Calu3 (cell line): ENCODE data around the gene TGFBI. TPM values are rescaled to one million over a fixed set of nuclear protein-coding genes. Genes with fewer than 3 reads are reported as not detected.

ENCODE experiments used
- BruUV-seq: library from RNA; stranded (reverse); fragments of 400-500 nt; replicated peaks from 2 replicates; lab custom pipeline; 2021; lab: Mats Ljungman, UMichigan
- CTCF ChIA-PET: fragments of 300-600 bp; sonication (Branson Sonifier 250); formaldehyde crosslinking; loops from one replicate; lab custom pipeline; 2022; ENCODE audit warnings: antibody characterized with exemption; lab: Charles Lee
- DNase-seq: peaks from one replicate; pipeline ENCODE4 v3.0.0; 2022
- H3K27ac Mint-ChIP-seq: one replicate; pipeline ENCODE4 v1.8.0; 2022; ENCODE audit warnings: mixed read lengths; ENCODE audit not compliant: unreplicated experiment
- H3K27me3 Mint-ChIP-seq: one replicate; pipeline ENCODE4 v1.8.0; 2022; ENCODE audit warnings: mixed read lengths; ENCODE audit not compliant: unreplicated experiment
- H3K36me3 Mint-ChIP-seq: one replicate; pipeline ENCODE4 v1.8.0; 2022; ENCODE audit warnings: mild to moderate bottlenecking, moderate library complexity, mixed read lengths; ENCODE audit not compliant: insufficient read depth, unreplicated experiment
- H3K4me1 Mint-ChIP-seq: one replicate; pipeline ENCODE4 v1.8.0; 2022; ENCODE audit warnings: mild to moderate bottlenecking, low read depth, mixed read lengths; ENCODE audit not compliant: unreplicated experiment
- H3K4me3 Mint-ChIP-seq: one replicate; pipeline ENCODE4 v1.8.0; 2022; ENCODE audit warnings: mild to moderate bottlenecking, low read depth, moderate library complexity, mixed read lengths; ENCODE audit not compliant: unreplicated experiment
- H3K9me3 Mint-ChIP-seq: one replicate; pipeline ENCODE4 v1.8.0; 2022; ENCODE audit warnings: low read depth, mixed read lengths; ENCODE audit not compliant: unreplicated experiment
- intact Hi-C: fragments of 100-400 bp; cut with micrococcal nuclease; formaldehyde crosslinking; loops from one replicate; pipeline ENCODE4 v1.10.0; 2022; ENCODE audit not compliant: unreplicated experiment
- total RNA-seq: library from RNA; stranded (reverse); gene quantifications from 2 replicates; pipeline ENCODE4 v1.2.3, GENCODE V29; 2022
- TF ChIP-seq, protein P1 (sequence below): fragments of 200-600 bp; IDR thresholded peaks from one replicate; pipeline ENCODE4 v1.8.0; 2022; ENCODE audit warnings: antibody characterized with exemption; ENCODE audit not compliant: unreplicated experiment

The TGFBI gene
- total RNA-seq, 1 experiment from 2014 or later, result 95.2 TPM

DNA sequence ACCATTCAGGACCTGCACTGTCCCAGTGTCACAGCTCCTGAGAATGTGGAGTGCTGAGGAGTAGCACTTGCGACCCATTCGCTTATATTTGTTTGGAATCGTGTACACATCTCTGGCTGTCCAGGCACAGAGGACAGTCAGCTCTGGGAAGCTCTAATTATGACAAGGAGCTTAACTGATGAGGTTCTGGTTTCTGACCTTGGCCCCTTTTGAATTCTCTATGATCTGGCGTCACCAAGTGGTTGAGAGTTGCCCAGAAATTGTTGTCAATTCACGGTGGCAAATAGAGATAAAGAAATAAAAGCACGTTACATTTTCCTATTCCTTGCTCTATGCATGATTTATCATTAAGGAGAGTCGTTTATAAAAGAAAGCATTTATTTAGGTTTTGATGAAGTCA is 39.1 kb upstream of the TGFBI start:
- CTCF ChIA-PET, result interaction anchor here (1.0 kb wide), 1 partner anchor 10 kb away, joined by 3 read pairs; no protein-coding TSS in a partner anchor
- no peak for DNase-seq
- Mint-ChIP-seq H3K4me1 (peaks cover 14% of the 10 kb centered on the region), H3K27ac (no peak overlapping the region), H3K36me3 (no peaks in the 10 kb centered on the region), H3K27me3 (no peaks in the 10 kb centered on the region), H3K4me3 (no peak overlapping the region), H3K9me3 (no peaks in the 10 kb centered on the region)
- intact Hi-C loops, result no loop called here
- TF ChIP-seq, protein P1, sequence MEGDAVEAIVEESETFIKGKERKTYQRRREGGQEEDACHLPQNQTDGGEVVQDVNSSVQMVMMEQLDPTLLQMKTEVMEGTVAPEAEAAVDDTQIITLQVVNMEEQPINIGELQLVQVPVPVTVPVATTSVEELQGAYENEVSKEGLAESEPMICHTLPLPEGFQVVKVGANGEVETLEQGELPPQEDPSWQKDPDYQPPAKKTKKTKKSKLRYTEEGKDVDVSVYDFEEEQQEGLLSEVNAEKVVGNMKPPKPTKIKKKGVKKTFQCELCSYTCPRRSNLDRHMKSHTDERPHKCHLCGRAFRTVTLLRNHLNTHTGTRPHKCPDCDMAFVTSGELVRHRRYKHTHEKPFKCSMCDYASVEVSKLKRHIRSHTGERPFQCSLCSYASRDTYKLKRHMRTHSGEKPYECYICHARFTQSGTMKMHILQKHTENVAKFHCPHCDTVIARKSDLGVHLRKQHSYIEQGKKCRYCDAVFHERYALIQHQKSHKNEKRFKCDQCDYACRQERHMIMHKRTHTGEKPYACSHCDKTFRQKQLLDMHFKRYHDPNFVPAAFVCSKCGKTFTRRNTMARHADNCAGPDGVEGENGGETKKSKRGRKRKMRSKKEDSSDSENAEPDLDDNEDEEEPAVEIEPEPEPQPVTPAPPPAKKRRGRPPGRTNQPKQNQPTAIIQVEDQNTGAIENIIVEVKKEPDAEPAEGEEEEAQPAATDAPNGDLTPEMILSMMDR, result no peak
- BruUV-seq, result no TSS peak

DNA sequence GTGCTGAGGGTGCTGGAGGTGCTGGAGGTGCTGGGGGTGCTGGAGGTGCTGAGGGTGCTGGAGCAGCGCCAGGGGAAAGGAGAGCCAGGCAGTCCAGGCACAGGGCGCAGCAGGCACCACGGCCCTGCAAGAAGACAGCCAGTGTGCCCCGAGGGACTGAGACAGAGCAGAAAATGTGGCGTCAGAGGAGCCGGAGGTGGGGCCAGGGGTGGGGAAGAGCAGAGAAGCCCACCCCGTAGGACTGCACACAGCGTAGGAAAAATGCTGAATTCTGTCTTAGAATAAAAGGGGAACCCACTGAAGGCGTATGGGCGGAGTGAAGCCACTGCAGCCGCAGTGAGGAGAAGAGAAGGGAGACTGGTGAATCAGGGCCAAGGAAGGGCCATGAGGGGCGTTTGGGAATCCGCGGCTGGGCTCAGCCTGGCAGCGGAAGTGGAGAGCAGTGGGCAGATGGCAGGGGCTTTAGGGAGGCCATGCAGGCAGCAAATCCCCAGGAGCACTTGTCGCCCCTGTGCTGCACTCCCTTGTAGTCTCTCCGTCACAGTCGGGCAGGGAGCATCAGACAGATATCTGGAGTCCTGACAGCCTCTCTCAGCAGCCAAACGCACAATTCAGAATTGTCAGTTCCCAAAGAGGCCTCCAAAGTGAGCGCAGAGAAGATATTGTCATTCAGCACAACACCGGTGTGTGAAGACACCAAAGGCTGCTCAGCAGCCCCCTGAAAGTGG is 38.1 kb upstream of the TGFBI start:
- H3K9me3 Mint-ChIP-seq, result no peaks in the 10 kb centered on the region
- CTCF ChIA-PET, result interaction anchor here (1.0 kb wide), 1 partner anchor 9 kb away, joined by 3 read pairs; no protein-coding TSS in a partner anchor
- H3K36me3 Mint-ChIP-seq, result no peaks in the 10 kb centered on the region
- no peaks in the 10 kb centered on the region for H3K27me3 Mint-ChIP-seq
- BruUV-seq, result no TSS peak
- intact Hi-C loops, result no loop called here
- H3K4me3 Mint-ChIP-seq, result no peak overlapping the region
- TF ChIP-seq, protein P1, result no peak
- H3K27ac Mint-ChIP-seq, result no peak overlapping the region
- no peak for DNase-seq
- H3K4me1 Mint-ChIP-seq, result peaks cover 18% of the 10 kb centered on the region

DNA sequence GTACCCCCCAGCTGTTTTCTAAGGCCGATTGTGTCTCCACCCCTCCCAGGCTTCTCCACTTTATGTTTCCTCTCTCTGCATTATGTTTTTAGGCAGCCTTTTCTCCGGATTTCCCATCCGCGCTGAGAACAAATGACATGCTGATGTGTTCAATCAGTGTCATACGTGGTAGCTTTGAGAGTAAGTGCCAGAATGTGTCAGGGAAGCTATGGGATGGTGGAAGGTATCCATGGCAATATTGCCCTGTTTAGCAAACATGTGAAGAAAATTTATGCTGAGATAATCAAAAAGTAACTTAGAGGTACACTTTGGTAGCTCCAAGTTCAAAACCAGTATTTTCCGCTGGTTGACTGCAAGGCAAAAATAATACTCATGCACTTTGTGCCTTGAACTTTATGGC is 37.4 kb upstream of the TGFBI start:
- DNase-seq, result no peak
- H3K4me1 Mint-ChIP-seq, result peaks cover 18% of the 10 kb centered on the region
- H3K27ac Mint-ChIP-seq, result no peak overlapping the region
- no TSS peak for BruUV-seq
- no peak overlapping the region for H3K4me3 Mint-ChIP-seq
- H3K36me3 Mint-ChIP-seq, result no peaks in the 10 kb centered on the region
- no peaks in the 10 kb centered on the region for H3K9me3 Mint-ChIP-seq
- TF ChIP-seq, protein P1, result no peak
- intact Hi-C loops, result no loop called here
- CTCF ChIA-PET, result no interaction called here
- no peaks in the 10 kb centered on the region for H3K27me3 Mint-ChIP-seq

DNA sequence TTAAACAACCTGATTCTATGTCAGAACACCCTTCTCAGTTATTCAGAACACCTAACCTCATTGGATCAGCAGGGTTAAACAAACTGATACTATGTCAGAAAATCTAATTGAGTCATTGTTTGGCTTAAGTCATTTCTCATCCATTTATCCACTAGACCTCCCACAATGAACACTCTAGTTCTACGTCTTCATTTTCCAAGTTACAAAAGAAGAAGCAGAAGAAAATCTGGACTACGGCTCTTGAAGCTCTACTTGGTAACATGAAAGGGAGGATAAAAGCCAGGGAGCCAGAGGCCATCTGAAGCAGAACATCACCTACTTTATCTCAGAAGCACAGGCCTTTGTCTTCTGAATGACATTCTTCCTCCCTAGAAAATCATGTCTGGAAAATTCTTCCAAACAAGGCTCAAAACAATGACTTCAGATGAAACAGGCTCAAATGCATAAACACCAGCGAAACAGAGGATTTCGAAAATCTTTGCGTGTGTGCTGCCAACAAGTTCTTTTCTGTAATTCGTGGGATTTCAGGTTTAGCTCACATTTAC is 35.4 kb upstream of the TGFBI start:
- no TSS peak for BruUV-seq
- Mint-ChIP-seq H3K9me3 (no peaks in the 10 kb centered on the region), H3K27me3 (no peaks in the 10 kb centered on the region), H3K36me3 (no peaks in the 10 kb centered on the region), H3K4me3 (no peak overlapping the region), H3K27ac (no peak overlapping the region), H3K4me1 (peaks cover 18% of the 10 kb centered on the region)
- TF ChIP-seq, protein P1, result no peak
- intact Hi-C loops, result no loop called here
- CTCF ChIA-PET, result no interaction called here
- no peak for DNase-seq
